Naive thymus-derived CD4-positive, alpha-beta T cell (primary cell): Measurements from ENCODE around the gene ATP5PB. TPM values are rescaled to one million over a fixed set of nuclear protein-coding genes. Genes with fewer than 3 reads are reported as not detected.

Experiments
- ATAC-seq: fragments of 150-1000 bp; cut with Tn5 transposase; 2 replicates; pipeline ENCODE4 v1.10.0; 2021; ENCODE audit warnings: mild to moderate bottlenecking, moderate library complexity
- CTCF ChIA-PET: fragments of 350-600 bp; sonication (Branson Sonifier 250); formaldehyde crosslinking; loops from one replicate; lab custom pipeline; 2021; ENCODE audit warnings: antibody characterized with exemption; lab: Charles Lee
- POLR2A ChIA-PET: fragments of 350-600 bp; sonication (Branson Sonifier 250); formaldehyde crosslinking; loops from one replicate; lab custom pipeline; 2021; ENCODE audit warnings: antibody characterized with exemption, inconsistent platforms; lab: Charles Lee
- DNase-seq, 9 donors: peaks; one replicate each; pipeline versions ENCODE4 v3.0.0 to v3.0.0-alpha.2; 2020 to 2022; ENCODE audit warnings: mixed read lengths in 1 of 9
- H3K27ac ChIP-seq: one replicate; pipeline ENCODE4 v1.7.0; 2013; ENCODE audit warnings: mild to moderate bottlenecking, low read depth, low read length, moderate library complexity
- H3K27me3 ChIP-seq, 2 donors: one replicate each; pipeline ENCODE4 v1.7.0; 2013; ENCODE audit warnings: low read length in 2 of 2, mild to moderate bottlenecking in 2 of 2, moderate library complexity in 2 of 2; ENCODE audit not compliant: control insufficient read depth in 2 of 2, insufficient read depth in 2 of 2
- H3K36me3 ChIP-seq, 3 experiments: 1 replicate in 2 of 3; 2 replicates in 1 of 3; pipeline ENCODE4 v1.7.0; 2013; ENCODE audit warnings: low read length in 3 of 3, mild to moderate bottlenecking in 3 of 3, moderate library complexity in 1 of 3; ENCODE audit not compliant: insufficient read depth in 3 of 3, control insufficient read depth in 2 of 3
- H3K4me1 ChIP-seq, 2 donors: one replicate each; pipeline ENCODE4 v1.7.0; 2013; ENCODE audit warnings: low read length in 2 of 2, mild to moderate bottlenecking in 2 of 2, moderate library complexity in 1 of 2; ENCODE audit not compliant: control insufficient read depth in 2 of 2, insufficient read depth in 2 of 2
- H3K4me3 ChIP-seq: 2 replicates; pipeline ENCODE4 v1.7.0; 2013; ENCODE audit warnings: mild to moderate bottlenecking, low read length
- H3K9me3 ChIP-seq, 3 experiments: 1 replicate in 2 of 3; 2 replicates in 1 of 3; pipeline ENCODE4 v1.7.0; 2013; ENCODE audit warnings: low read length in 3 of 3; ENCODE audit not compliant: control insufficient read depth in 2 of 3
- H3K27ac Mint-ChIP-seq, 9 donors: one replicate each; pipeline ENCODE4 v1.8.0; 2020 to 2022; ENCODE audit warnings: mixed read lengths in 9 of 9, mild to moderate bottlenecking in 8 of 9, moderate library complexity in 5 of 9, inconsistent platforms in 2 of 9
- H3K27me3 Mint-ChIP-seq, 5 donors: one replicate each; pipeline ENCODE4 v1.8.0; 2021 to 2022; ENCODE audit warnings: mixed read lengths in 5 of 5, mild to moderate bottlenecking in 1 of 5
- H3K36me3 Mint-ChIP-seq, 5 donors: one replicate each; pipeline ENCODE4 v1.8.0; 2020 to 2022; ENCODE audit warnings: mixed read lengths in 5 of 5, mild to moderate bottlenecking in 3 of 5, inconsistent platforms in 1 of 5
- H3K4me1 Mint-ChIP-seq, 7 donors: one replicate each; pipeline ENCODE4 v1.8.0; 2020 to 2022; ENCODE audit warnings: mixed read lengths in 7 of 7, mild to moderate bottlenecking in 3 of 7, inconsistent platforms in 1 of 7
- H3K4me3 Mint-ChIP-seq, 10 donors: one replicate each; pipeline ENCODE4 v1.8.0; 2020 to 2022; ENCODE audit warnings: mild to moderate bottlenecking in 10 of 10, mixed read lengths in 10 of 10, moderate library complexity in 6 of 10, inconsistent platforms in 2 of 10
- H3K9me3 Mint-ChIP-seq, 11 donors: one replicate each; pipeline ENCODE4 v1.8.0; 2020 to 2022; ENCODE audit warnings: mixed read lengths in 11 of 11, mild to moderate bottlenecking in 4 of 11, inconsistent platforms in 1 of 11, moderate library complexity in 1 of 11
- intact Hi-C, 2 donors: fragments of 100-400 bp; cut with micrococcal nuclease; formaldehyde crosslinking; loops; one replicate each; pipeline ENCODE4 v1.15.1; 2023
- polyA plus RNA-seq, 2 donors: library from polyadenylated mRNA; unstranded; fragments of 300-500 nt; fragmentation: Illumina TruSeq; gene quantifications; one replicate each; pipeline ENCODE4 v1.2.3, GENCODE V29; 2021
- total RNA-seq, 6 experiments: library from RNA in 5 of 6; stranded (reverse) in 5 of 6; gene quantifications; 1 replicate in 5 of 6; 2 replicates in 1 of 6; pipeline ENCODE4 v1.2.3 and lab custom pipeline; 2021 to 2026

The ATP5PB gene
- total RNA-seq: 100 to 1,000 TPM in 2 of 5 experiments, 10 to 100 TPM in 3; 64.9 to 298 (median 98.7) TPM
- 100 to 1,000 TPM; 280 to 437 TPM for polyA plus RNA-seq
- total RNA-seq (lab: John Stamatoyannopoulos, UW): 53.4 reads per million, percentile 73 among the genes with 10 or more reads in this experiment

- peak within 1 kb of the TSS; percentile 89 for H3K4me3 ChIP-seq
- H3K27ac ChIP-seq: peak within 1 kb of the TSS; percentile 98
- peaks cover 0 to 6% (median 0%) of the 10 kb centered on the region in 11 donors for H3K9me3 Mint-ChIP-seq
- no peaks in the 10 kb centered on the region for H3K9me3 ChIP-seq
- peaks cover 51 to 55% of the 10 kb centered on the region in 2 donors for H3K4me1 ChIP-seq
- ATAC-seq (peak; percentile 98), DNase-seq (peak; percentile 66 to 97 (median 94))
- intact Hi-C loops: loop anchor here (1.0 to 10.0 kb wide), 18 partner anchors 8 to 1414 kb away; partner anchors contain the start of genes CEPT1 (in 2 of the 2), DDX20 (in 2 of the 2), DRAM2 (in 2 of the 2) and INKA2 (in 1 of the 2)
- POLR2A ChIA-PET: interaction anchor here (0.5 to 8.9 kb wide), 15 partner anchors 9 to 1110 kb away, joined by 3 to 96 read pairs (median 4); partner anchors contain the start of genes C1orf162 and RBM15
- peak within 1 kb of the TSS; percentile 95 to 100 (median 99) for H3K27ac Mint-ChIP-seq
- peaks cover 43 to 92% (median 78%) of the 10 kb centered on the region in 7 donors for H3K4me1 Mint-ChIP-seq
- peaks cover 0 to 44% (median 10%) of the 10 kb centered on the region in 3 experiments for H3K36me3 ChIP-seq
- no peaks in the 10 kb centered on the region for H3K27me3 Mint-ChIP-seq
- H3K36me3 Mint-ChIP-seq: peaks cover 16 to 48% (median 26%) of the 10 kb centered on the region in 5 donors
- H3K27me3 ChIP-seq: no peaks in the 10 kb centered on the region
- CTCF ChIA-PET: interaction anchor here (0.6 to 1.7 kb wide), 6 partner anchors 8 to 226 kb away, joined by 3 to 6 read pairs (median 4); partner anchors contain the start of gene C1orf162
- H3K4me3 Mint-ChIP-seq: peak within 1 kb of the TSS; percentile 97 to 100 (median 100)
Observed at GRCh38 chr1:111448918-111449702, at the start of gene ATP5PB, which contains the start of gene WDR77. Gene ATP5PB, plus strand, starts transcription at chr1:111449464. Its CDS starts 78 bp downstream, at chr1:111449542. Gene WDR77, minus strand, starts transcription at chr1:111449256. Its CDS starts 87 bp downstream, at chr1:111449169.

- ChIA-PET POLR2A (interaction anchor here (1.1 to 1.4 kb wide), 3 partner anchors 40 to 177 kb away, joined by 3 to 5 read pairs (median 3); no protein-coding TSS in a partner anchor), CTCF (interaction anchor here (0.9 to 2.2 kb wide), 15 partner anchors 9 to 375 kb away, joined by 3 to 19 read pairs (median 4); partner anchors contain the start of gene OVGP1)
- DNase-seq (peak in 6 of 9 donors; percentile 19 to 43 (median 32)), ATAC-seq (no peak)
- H3K27ac Mint-ChIP-seq: peak overlapping the region in 1 of 9 donors; percentile 46
- peak overlapping the region in 1 of 10 donors; percentile 35 for H3K4me3 Mint-ChIP-seq
- peaks cover 0 to 64% (median 0%) of the 10 kb centered on the region in 5 donors for H3K27me3 Mint-ChIP-seq
- H3K9me3 ChIP-seq: no peaks in the 10 kb centered on the region
- H3K4me1 ChIP-seq: no peaks in the 10 kb centered on the region
- peaks cover 3 to 17% (median 13%) of the 10 kb centered on the region in 7 donors for H3K4me1 Mint-ChIP-seq
- H3K36me3 ChIP-seq: no peaks in the 10 kb centered on the region
- no peaks in the 10 kb centered on the region for H3K27me3 ChIP-seq
- H3K9me3 Mint-ChIP-seq: peaks cover 0 to 9% (median 0%) of the 10 kb centered on the region in 11 donors
- intact Hi-C loops: loop anchor here (1.0 to 5.0 kb wide), 6 partner anchors 54 to 370 kb away; no protein-coding TSS in a partner anchor
- no peak overlapping the region for H3K4me3 ChIP-seq
- H3K27ac ChIP-seq: no peak overlapping the region
- no peaks in the 10 kb centered on the region for H3K36me3 Mint-ChIP-seq
Observed at GRCh38 chr1:111399792-111400610, 49.3 kb upstream of the ATP5PB start.

GRCh38 chr1:111402083-111402482 is 47.2 kb upstream of the ATP5PB start:
- Histone ChIP-seq H3K4me3 (no peak overlapping the region), H3K27me3 (no peaks in the 10 kb centered on the region), H3K9me3 (no peaks in the 10 kb centered on the region), H3K36me3 (no peaks in the 10 kb centered on the region), H3K27ac (no peak overlapping the region), H3K4me1 (peaks cover 10 to 20% of the 10 kb centered on the region in 2 donors)
- Mint-ChIP-seq H3K9me3 (peaks cover 0 to 9% (median 0%) of the 10 kb centered on the region in 11 donors), H3K27me3 (peaks cover 0 to 46% (median 0%) of the 10 kb centered on the region in 5 donors), H3K27ac (no peak overlapping the region), H3K36me3 (no peaks in the 10 kb centered on the region), H3K4me1 (peaks cover 15 to 38% (median 34%) of the 10 kb centered on the region in 7 donors), H3K4me3 (no peak overlapping the region)
- DNase-seq (no peak), ATAC-seq (no peak)
- ChIA-PET POLR2A (no interaction called here), CTCF (interaction anchor here (0.5 to 1.2 kb wide), 3 partner anchors 40 to 235 kb away, joined by 3 to 7 read pairs (median 5); no protein-coding TSS in a partner anchor)
- intact Hi-C loops: loop anchor here in 1 of 2 donors (5.0 kb wide), 1 partner anchor 370 kb away; no protein-coding TSS in a partner anchor

- H3K27me3 Mint-ChIP-seq: peaks cover 0 to 34% (median 0%) of the 10 kb centered on the region in 5 donors
- H3K4me3 ChIP-seq: no peak overlapping the region
- intact Hi-C loops: loop anchor here in 1 of 2 donors (5.0 kb wide), 1 partner anchor 372 kb away; no protein-coding TSS in a partner anchor
- CTCF ChIA-PET: interaction anchor here (0.8 kb wide), 1 partner anchor 374 kb away, joined by 4 read pairs; no protein-coding TSS in a partner anchor
- no peaks in the 10 kb centered on the region for H3K9me3 ChIP-seq
- POLR2A ChIA-PET: interaction anchor here (0.6 to 1.6 kb wide), 2 partner anchors 38 to 220 kb away, joined by 3 to 4 read pairs; no protein-coding TSS in a partner anchor
- no peaks in the 10 kb centered on the region for H3K27me3 ChIP-seq
- H3K36me3 Mint-ChIP-seq: no peaks in the 10 kb centered on the region
- H3K4me3 Mint-ChIP-seq: no peak overlapping the region
- peaks cover 18 to 44% (median 39%) of the 10 kb centered on the region in 7 donors for H3K4me1 Mint-ChIP-seq
- no peak overlapping the region for H3K27ac Mint-ChIP-seq
- ATAC-seq (no peak), DNase-seq (no peak)
- no peaks in the 10 kb centered on the region for H3K9me3 Mint-ChIP-seq
- H3K4me1 ChIP-seq: peaks cover 12 to 24% of the 10 kb centered on the region in 2 donors
- H3K27ac ChIP-seq: no peak overlapping the region
- H3K36me3 ChIP-seq: no peaks in the 10 kb centered on the region
Observed at GRCh38 chr1:111404588-111404987, 44.7 kb upstream of the ATP5PB start.

GRCh38 chr1:111406321-111406768 is 42.9 kb upstream of the ATP5PB start:
- H3K36me3 Mint-ChIP-seq: no peaks in the 10 kb centered on the region

More at GRCh38 chr1:111406321-111406768, 42.9 kb upstream of the ATP5PB start:
- DNase-seq: peak in 8 of 9 donors; percentile 33 to 74 (median 64)
- Mint-ChIP-seq H3K9me3 (no peaks in the 10 kb centered on the region), H3K4me1 (peaks cover 14 to 38% (median 31%) of the 10 kb centered on the region in 7 donors), H3K27ac (peak overlapping the region in 8 of 9 donors; percentile 67 to 90 (median 78)), H3K27me3 (peaks cover 0 to 26% (median 0%) of the 10 kb centered on the region in 5 donors), H3K4me3 (peak overlapping the region; percentile 29 to 81 (median 61))
- intact Hi-C loops: loop anchor here in 1 of 2 donors (1.0 to 5.0 kb wide), 5 partner anchors 35 to 1666 kb away; partner anchors contain the start of genes ATP5PB, LRIG2 and WDR77
- CTCF ChIA-PET: interaction anchor here (0.9 to 1.1 kb wide), 2 partner anchors 185 to 362 kb away, joined by 3 to 5 read pairs; no protein-coding TSS in a partner anchor
- Histone ChIP-seq H3K4me1 (peaks cover 12 to 24% of the 10 kb centered on the region in 2 donors), H3K9me3 (no peaks in the 10 kb centered on the region), H3K27ac (peak overlapping the region; percentile 54), H3K27me3 (no peaks in the 10 kb centered on the region), H3K36me3 (no peaks in the 10 kb centered on the region), H3K4me3 (no peak overlapping the region)
- peak; percentile 99 for ATAC-seq
- POLR2A ChIA-PET: interaction anchor here (0.6 to 1.7 kb wide), 8 partner anchors 10 to 441 kb away, joined by 3 to 5 read pairs (median 4); no protein-coding TSS in a partner anchor
